ENCODE results near the gene SLC11A2. TPM values are rescaled to one million over a fixed set of nuclear protein-coding genes. Genes with fewer than 3 reads are reported as not detected.

Gene SLC11A2
- total and polyA plus RNA-seq, 2 of the 8 experiments (the other 6 are each of a cell fraction or from before 2014, with no cell fraction given), result 55.0 to 61.5 TPM

GRCh38 chr12:50937653-50938052 is 88.5 kb downstream of the SLC11A2 start:
- no peak for DNase-seq (ENCODE audit: low read depth in 1 of 2, low spot score in 2 of 2)
- Histone ChIP-seq H2BK120ac (replicated peaks; ENCODE audit: low read depth, low read length) (no peak overlapping the region), H3K27ac (ENCODE audit: low read depth, low read length) (no peak overlapping the region), H3K9ac (replicated peaks in 1 of 4; ENCODE audit: extremely low read depth in 1 of 4, low read depth in 3 of 4, low read length in 3 of 4) (no peak overlapping the region), H3K4ac (replicated peaks; ENCODE audit: insufficient read length, low read depth, low read length) (no peak overlapping the region), H3K36me3 (ENCODE audit: control insufficient read depth in 2 of 4, insufficient read depth in 4 of 4, low read length in 3 of 4) (no peaks in the 10 kb centered on the region), H2BK12ac (ENCODE audit: low read depth, low read length) (no peak overlapping the region), H3K14ac (ENCODE audit: insufficient read length) (no peak overlapping the region), H4K91ac (replicated peaks; ENCODE audit: insufficient read length, low read length) (no peak overlapping the region), H4K20me1 (replicated peaks in 1 of 2; ENCODE audit: control insufficient read depth in 1 of 2, insufficient read depth in 2 of 2, low read length in 2 of 2) (no peaks in the 10 kb centered on the region), H3K4me1 (replicated peaks in 1 of 4; ENCODE audit: control insufficient read depth in 3 of 4, insufficient read depth in 4 of 4, low read length in 3 of 4) (no peaks in the 10 kb centered on the region), H4K8ac (ENCODE audit: extremely low read depth, insufficient read depth, low read length) (no peak overlapping the region), H2AK5ac (ENCODE audit: low read depth, low read length) (no peak overlapping the region), H3K56ac (replicated peaks; ENCODE audit: insufficient read length, low read depth, low read length) (no peak overlapping the region), H3K79me2 (ENCODE audit: control insufficient read depth in 1 of 2, insufficient read depth in 2 of 2, low read length in 2 of 2) (no peaks in the 10 kb centered on the region), H2BK5ac (ENCODE audit: low read depth, low read length) (no peak overlapping the region), H4K5ac (ENCODE audit: insufficient read length, low read depth, low read length) (no peak overlapping the region), H2BK15ac (ENCODE audit: low read length) (no peak overlapping the region), H3K23me2 (ENCODE audit: low read depth, low read length) (no peaks in the 10 kb centered on the region), H3K27me3 (replicated peaks in 1 of 4; ENCODE audit: control insufficient read depth in 3 of 4, extremely low read depth in 1 of 4, insufficient read depth in 3 of 4, low read length in 3 of 4) (no peaks in the 10 kb centered on the region), H3K9me3 (ENCODE audit: insufficient read depth in 2 of 2, low read depth in 1 of 2, low read length in 1 of 2) (no peaks in the 10 kb centered on the region), H2BK20ac (ENCODE audit: low read length) (no peak overlapping the region), H3K79me1 (ENCODE audit: low read depth, low read length) (no peaks in the 10 kb centered on the region), H2AFZ (ENCODE audit: low read length) (no peak overlapping the region), H3K4me2 (ENCODE audit: insufficient read depth in 1 of 2, low read depth in 2 of 2, low read length in 2 of 2) (no peak overlapping the region), H3K4me3 (ENCODE audit: extremely low read depth in 1 of 4, insufficient read depth in 2 of 4, low read depth in 3 of 4, low read length in 4 of 4) (no peak overlapping the region), H3K23ac (ENCODE audit: insufficient read length) (no peak overlapping the region), H3K18ac (ENCODE audit: extremely low read depth, low read length) (no peak overlapping the region)
- POLR2A ChIA-PET (ENCODE audit: partially characterized antibody), result no interaction called here
- CTCF ChIA-PET (ENCODE audit: partially characterized antibody), result interaction anchor here (1.1 kb wide), 1 partner anchor 112 kb away, joined by 3 read pairs; no protein-coding TSS in a partner anchor
- no peak for FAIRE-seq
- WGBS, 2 experiments (ENCODE audit: extremely low coverage in 1 of 2, insufficient coverage in 1 of 2, insufficient read length in 1 of 2, insufficient replicate concordance in 2 of 2, low coverage in 1 of 2, low lambda C conversion rate in 2 of 2, missing lambda C conversion rate in 1 of 2), result 86% methylated on average over 1 of the region's 1 CpG; no CpG with 5 or more reads in 1 of the 2 experiments
- TF ChIP-seq SIRT6 (IDR thresholded peaks at IDR 0.05; ENCODE audit: low read length) (no peak), TEAD4 (IDR thresholded peaks at IDR 0.05; ENCODE audit: low read depth, low read length) (no peak), CHD1 (IDR thresholded peaks at IDR 0.05; ENCODE audit: low read depth, low read length) (no peak), MAFK (IDR thresholded peaks at IDR 0.05; ENCODE audit: low read depth, low read length) (no peak), POLR2A (IDR thresholded peaks at IDR 0.05; ENCODE audit: control extremely low read depth in 1 of 2, low read depth in 2 of 2, low read length in 2 of 2) (no peak), ZNF274 (IDR thresholded peaks at IDR 0.05; ENCODE audit: borderline replicate concordance, extremely low read depth, low read length) (no peak), TBP (IDR thresholded peaks at IDR 0.05; ENCODE audit: low read depth, low read length) (no peak), HDAC6 (IDR thresholded peaks at IDR 0.05; ENCODE audit: low read depth, low read length) (no peak), CHD2 (IDR thresholded peaks at IDR 0.05; ENCODE audit: low read length) (no peak), CREB1 (IDR thresholded peaks at IDR 0.05) (no peak), ATF2 (IDR thresholded peaks at IDR 0.05; ENCODE audit: low read length) (no peak), JUN (IDR thresholded peaks at IDR 0.05; ENCODE audit: low read depth, low read length) (no peak), YY1 (IDR thresholded peaks at IDR 0.05; ENCODE audit: low read depth, low read length) (no peak), PHF8 (conservative IDR thresholded peaks at IDR 0.05; ENCODE audit: low read depth, low read length) (no peak)
- TF ChIP-seq, protein P1, sequence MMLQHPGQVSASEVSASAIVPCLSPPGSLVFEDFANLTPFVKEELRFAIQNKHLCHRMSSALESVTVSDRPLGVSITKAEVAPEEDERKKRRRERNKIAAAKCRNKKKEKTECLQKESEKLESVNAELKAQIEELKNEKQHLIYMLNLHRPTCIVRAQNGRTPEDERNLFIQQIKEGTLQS (IDR thresholded peaks at IDR 0.05; ENCODE audit: insufficient read depth, low read depth, low read length), result no peak

Data from H1 (cell line).